Heart right ventricle (tissue), 16 donors: ENCODE measurements around the gene SRL. TPM values are rescaled to one million over a fixed set of nuclear protein-coding genes. Genes with fewer than 3 reads are reported as not detected.

Source experiments
- ATAC-seq, 8 donors: fragments of 200-7000 bp; cut with Tn5 transposase; one replicate each; pipeline ENCODE4 v1.9.1; 2020; ENCODE audit warnings: mild to moderate bottlenecking in 8 of 8, moderate library complexity in 8 of 8, moderate number of reproducible peaks in 1 of 8
- DNase-seq, 2 donors: peaks; one replicate each; pipeline ENCODE4 v3.0.0-alpha.2; 2020
- H3K27ac ChIP-seq, 10 donors: fragments of 200-600 bp; sonication (generic) in 2 of 10; one replicate each; pipeline versions ENCODE4 v1.5.0 to v1.8.0; 2020 to 2022; ENCODE audit warnings: mild to moderate bottlenecking in 3 of 10
- H3K27me3 ChIP-seq, 7 donors: fragments of 200-600 bp; one replicate each; pipeline ENCODE4 v1.8.0; 2021 to 2022; ENCODE audit warnings: mild to moderate bottlenecking in 2 of 7
- H3K36me3 ChIP-seq, 9 donors: fragments of 200-600 bp; sonication (generic) in 1 of 9; one replicate each; pipeline versions ENCODE4 v1.5.0 to v1.8.0; 2020 to 2022; ENCODE audit warnings: mild to moderate bottlenecking in 2 of 9
- H3K4me1 ChIP-seq, 9 donors: fragments of 200-600 bp; sonication (generic) in 1 of 9; one replicate each; pipeline versions ENCODE4 v1.5.0 to v1.8.0; 2020 to 2022; ENCODE audit warnings: mild to moderate bottlenecking in 4 of 9
- H3K4me3 ChIP-seq, 10 donors: fragments of 200-600 bp; sonication (generic) in 2 of 10; one replicate each; pipeline versions ENCODE4 v1.5.0 to v1.8.0; 2020 to 2022; ENCODE audit warnings: mild to moderate bottlenecking in 7 of 10, moderate library complexity in 2 of 10
- H3K9me3 ChIP-seq, 11 donors: fragments of 200-600 bp in 10 of 11; sonication (generic) in 2 of 11; one replicate each; pipeline versions ENCODE4 v1.5.0 to v1.8.0; 2013 to 2022; ENCODE audit warnings: mild to moderate bottlenecking in 2 of 11, control low read depth in 1 of 11, moderate library complexity in 1 of 11
- CTCF ChIP-seq, 9 donors: fragments of 200-600 bp; sonication (generic) in 2 of 9; IDR thresholded peaks; one replicate each; pipeline versions ENCODE4 v1.5.0 to v1.8.0; 2021 to 2022; ENCODE audit warnings: antibody characterized with exemption in 9 of 9, mild to moderate bottlenecking in 5 of 9, moderate library complexity in 1 of 9
- WGBS, 2 donors: extraction: QIAGEN DNeasy Blood & Tissue Kit; methylation state at CpG; one replicate each; pipeline ENCODE4 v1.1.7; 2013; ENCODE audit warnings: inconsistent platforms in 1 of 2; 5-methylcytosine and 5-hydroxymethylcytosine counted together
- intact Hi-C, 10 donors: fragments of 100-400 bp; cut with DNase I; formaldehyde crosslinking; loops; one replicate each; pipeline versions ENCODE4 v1.11.1 to v1.14.2; 2022
- polyA plus RNA-seq, 2 donors: library from polyadenylated mRNA; stranded (reverse); fragments of 200-250 nt; gene quantifications; one replicate each; pipeline ENCODE4 v1.2.3, GENCODE V29; 2013
- total RNA-seq, 10 donors: library from RNA; stranded (reverse); fragmentation: NEBNext Ultra II Directional in 3 of 10; extraction: Animal tissue kit (Norgen Biotek cat#: 25700) in 3 of 10; gene quantifications; one replicate each; pipeline versions ENCODE4 v1.2.1 to v1.2.4, GENCODE V29; 2021 to 2023
- donor health status: Arrhythmogenic right ventricular cardiomyopathy.
- donor health status: ischemic (EF 13 %, LVEDD 7.1; RV severe dilation, severe dysfunction).
- donor health status: healthy with polysubstance abuse.
- donor health status: DM: no; HTN: yes; CAD: no.
- donor health status: DM: no; HTN: no; CAD: no.
- donor health status: ischemic (EF 25% LVEDD 6.9; RV normal size, moderate dysfunction).
- donor health status: ischemic (EF 25% LVEDD 5.7; RV mildly dilated, moderate dysfunction).
- donor health status: healthy.
- donor health status: DM: yes; HTN: yes; CAD: no.
- donor health status: Ischemic cardiomyopathy.
- donor health status: ischemic (EF 35%, LVEDD 5.7; RV mildly dilated, moderate dysfunction).
- donor health status: nonischemic (EF 11% LVEDD 7.7; RV severe dilation, severe dysfunction).
- donor health status: DM: yes; HTN: yes; CAD: no.
- donor health status: PGD.
- donor health status: ischemic (EF 29% LVEDD 5.4; RV normal size, mild dysfunction).
- donor health status: nonischemic (EF 23%, LVEDD 6.1; RV moderate dilation, normal function).

Gene SRL
- total and polyA plus RNA-seq, 12 donors, result 161 to 587 (median 478) TPM

- TF ChIP-seq CTCF (IDR thresholded peaks at IDR 0.05), result no peak
- WGBS, 2 donors, result 91 to 93% methylated on average over 9 to 10 of the region's 10 CpGs
- H3K27me3 ChIP-seq, result no peaks in the 10 kb centered on the region
- H3K36me3 ChIP-seq, result no peaks in the 10 kb centered on the region
- no peak overlapping the region for H3K4me3 ChIP-seq
- intact Hi-C loops, result no loop called here
- DNase-seq, result no peak
- H3K4me1 ChIP-seq, result no peaks in the 10 kb centered on the region
- peaks cover 0 to 6% (median 0%) of the 10 kb centered on the region in 11 donors for H3K9me3 ChIP-seq
- no peak overlapping the region for H3K27ac ChIP-seq
- no peak for ATAC-seq
Observed at GRCh38 chr16:4147236-4147635, 94.6 kb downstream of the SRL start.

GRCh38 chr16:4142268-4142667 lies 99.6 kb downstream of the SRL start:
- no peak for TF ChIP-seq CTCF (IDR thresholded peaks at IDR 0.05)
- no peak overlapping the region for H3K27ac ChIP-seq
- no peak for ATAC-seq
- no peak overlapping the region for H3K4me3 ChIP-seq
- H3K4me1 ChIP-seq, result no peaks in the 10 kb centered on the region
- no peaks in the 10 kb centered on the region for H3K36me3 ChIP-seq
- DNase-seq, result no peak
- intact Hi-C loops, result no loop called here
- H3K27me3 ChIP-seq, result no peaks in the 10 kb centered on the region
- H3K9me3 ChIP-seq, result peaks cover 0 to 6% (median 0%) of the 10 kb centered on the region in 11 donors
- WGBS, 2 donors, result 74 to 80% methylated on average over 5 of the region's 5 CpGs

GRCh38 chr16:4141604-4142003 lies 100.3 kb downstream of the SRL start:
- Histone ChIP-seq H3K4me1 (no peaks in the 10 kb centered on the region), H3K27ac (no peak overlapping the region), H3K36me3 (no peaks in the 10 kb centered on the region), H3K4me3 (no peak overlapping the region), H3K9me3 (peaks cover 0 to 6% (median 0%) of the 10 kb centered on the region in 11 donors), H3K27me3 (no peaks in the 10 kb centered on the region)
- intact Hi-C loops, result no loop called here
- no peak for DNase-seq
- WGBS, 2 donors, result 96% methylated on average over 12 of the region's 12 CpGs
- ATAC-seq, result no peak
- no peak for TF ChIP-seq CTCF (IDR thresholded peaks at IDR 0.05)

GRCh38 chr16:4140652-4141051 lies 101.2 kb downstream of the SRL start:
- H3K9me3 ChIP-seq, result peaks cover 0 to 6% (median 0%) of the 10 kb centered on the region in 11 donors
- DNase-seq (no peak), ATAC-seq (no peak)
- no peak for TF ChIP-seq CTCF (IDR thresholded peaks at IDR 0.05)
- WGBS, 2 donors, result 86 to 87% methylated on average over 3 of the region's 3 CpGs
- H3K4me3 ChIP-seq, result no peak overlapping the region
- H3K27me3 ChIP-seq, result no peaks in the 10 kb centered on the region
- intact Hi-C loops, result no loop called here
- H3K36me3 ChIP-seq, result no peaks in the 10 kb centered on the region
- H3K27ac ChIP-seq, result no peak overlapping the region
- no peaks in the 10 kb centered on the region for H3K4me1 ChIP-seq
